ENCODE measurements around the gene ZBP1.

ZBP1 gene

GRCh38 chr20:57578476-57579165, 41.6 kb downstream of the ZBP1 start:
- no peak overlapping the region for H3K27ac ChIP-seq (ENCODE audit: insufficient read depth, low read depth, low read length, poor library complexity, severe bottlenecking)
- H3K4me3 ChIP-seq (ENCODE audit: insufficient read depth, low read depth, low read length) = no peak overlapping the region
- WGBS, 2 experiments = 92 to 93% methylated on average over 10 of the region's 10 CpGs
- peaks cover 12% of the 10 kb centered on the region for H3K4me1 ChIP-seq (ENCODE audit: control insufficient read depth, insufficient read depth, low read length)
- H3K27me3 ChIP-seq (ENCODE audit: control insufficient read depth, insufficient read depth, low read length, poor library complexity, severe bottlenecking) = no peaks in the 10 kb centered on the region
- H3K36me3 ChIP-seq (ENCODE audit: control insufficient read depth, insufficient read depth, low read length) = no peaks in the 10 kb centered on the region
- H3K9me3 ChIP-seq (ENCODE audit: control insufficient read depth, low read length) = no peaks in the 10 kb centered on the region

GRCh38 chr20:57577679-57578475, 42.3 kb downstream of the ZBP1 start:
- H3K27me3 ChIP-seq (ENCODE audit: control insufficient read depth, insufficient read depth, low read length, poor library complexity, severe bottlenecking) = no peaks in the 10 kb centered on the region
- H3K9me3 ChIP-seq (ENCODE audit: control insufficient read depth, low read length) = no peaks in the 10 kb centered on the region
- WGBS, 2 experiments = 91 to 94% methylated on average over 10 of the region's 10 CpGs

GRCh38 chr20:57576617-57577550, 43.3 kb downstream of the ZBP1 start:
- Histone ChIP-seq H3K4me1 (ENCODE audit: control insufficient read depth, insufficient read depth, low read length) (peaks cover 12% of the 10 kb centered on the region), H3K9me3 (ENCODE audit: control insufficient read depth, low read length) (no peaks in the 10 kb centered on the region), H3K27ac (ENCODE audit: insufficient read depth, low read depth, low read length, poor library complexity, severe bottlenecking) (no peak overlapping the region), H3K36me3 (ENCODE audit: control insufficient read depth, insufficient read depth, low read length) (no peaks in the 10 kb centered on the region), H3K4me3 (ENCODE audit: insufficient read depth, low read depth, low read length) (no peak overlapping the region), H3K27me3 (ENCODE audit: control insufficient read depth, insufficient read depth, low read length, poor library complexity, severe bottlenecking) (no peaks in the 10 kb centered on the region)
- WGBS, 2 experiments = 80% methylated on average over 6 of the region's 6 CpGs

More at GRCh38 chr20:57577679-57578475, 42.3 kb downstream of the ZBP1 start:
- Histone ChIP-seq H3K4me1 (ENCODE audit: control insufficient read depth, insufficient read depth, low read length) (peaks cover 12% of the 10 kb centered on the region), H3K36me3 (ENCODE audit: control insufficient read depth, insufficient read depth, low read length) (no peaks in the 10 kb centered on the region), H3K4me3 (ENCODE audit: insufficient read depth, low read depth, low read length) (no peak overlapping the region), H3K27ac (ENCODE audit: insufficient read depth, low read depth, low read length, poor library complexity, severe bottlenecking) (no peak overlapping the region)

- Histone ChIP-seq H3K27me3 (ENCODE audit: control insufficient read depth, insufficient read depth, low read length, poor library complexity, severe bottlenecking) (no peaks in the 10 kb centered on the region), H3K4me3 (ENCODE audit: insufficient read depth, low read depth, low read length) (no peak overlapping the region), H3K36me3 (ENCODE audit: control insufficient read depth, insufficient read depth, low read length) (no peaks in the 10 kb centered on the region), H3K27ac (ENCODE audit: insufficient read depth, low read depth, low read length, poor library complexity, severe bottlenecking) (no peak overlapping the region), H3K9me3 (ENCODE audit: control insufficient read depth, low read length) (no peaks in the 10 kb centered on the region), H3K4me1 (ENCODE audit: control insufficient read depth, insufficient read depth, low read length) (peaks cover 13% of the 10 kb centered on the region)
- WGBS, 2 experiments = 66 to 83% methylated on average over 2 of the region's 2 CpGs
Measured at GRCh38 chr20:57576002-57576401, 44.2 kb downstream of the ZBP1 start.

GRCh38 chr20:57574954-57575353, 45.3 kb downstream of the ZBP1 start:
- Histone ChIP-seq H3K4me1 (ENCODE audit: control insufficient read depth, insufficient read depth, low read length) (peaks cover 22% of the 10 kb centered on the region), H3K36me3 (ENCODE audit: control insufficient read depth, insufficient read depth, low read length) (no peaks in the 10 kb centered on the region), H3K4me3 (ENCODE audit: insufficient read depth, low read depth, low read length) (no peak overlapping the region), H3K27ac (ENCODE audit: insufficient read depth, low read depth, low read length, poor library complexity, severe bottlenecking) (no peak overlapping the region), H3K9me3 (ENCODE audit: control insufficient read depth, low read length) (no peaks in the 10 kb centered on the region), H3K27me3 (ENCODE audit: control insufficient read depth, insufficient read depth, low read length, poor library complexity, severe bottlenecking) (no peaks in the 10 kb centered on the region)

- no peak overlapping the region for H3K4me3 ChIP-seq (ENCODE audit: insufficient read depth, low read depth, low read length)
- 89 to 90% methylated on average over 5 of the region's 5 CpGs for WGBS, 2 experiments
- H3K36me3 ChIP-seq (ENCODE audit: control insufficient read depth, insufficient read depth, low read length) = no peaks in the 10 kb centered on the region
- H3K27ac ChIP-seq (ENCODE audit: insufficient read depth, low read depth, low read length, poor library complexity, severe bottlenecking) = no peak overlapping the region
- H3K9me3 ChIP-seq (ENCODE audit: control insufficient read depth, low read length) = no peaks in the 10 kb centered on the region
- H3K27me3 ChIP-seq (ENCODE audit: control insufficient read depth, insufficient read depth, low read length, poor library complexity, severe bottlenecking) = no peaks in the 10 kb centered on the region
- peaks cover 22% of the 10 kb centered on the region for H3K4me1 ChIP-seq (ENCODE audit: control insufficient read depth, insufficient read depth, low read length)
Measured at GRCh38 chr20:57573894-57574293, 46.3 kb downstream of the ZBP1 start.

- no peak overlapping the region for H3K27ac ChIP-seq (ENCODE audit: insufficient read depth, low read depth, low read length, poor library complexity, severe bottlenecking)
- H3K4me3 ChIP-seq (ENCODE audit: insufficient read depth, low read depth, low read length) = no peak overlapping the region
- no peaks in the 10 kb centered on the region for H3K9me3 ChIP-seq (ENCODE audit: control insufficient read depth, low read length)
- WGBS, 2 experiments = 59 to 61% methylated on average over 12 of the region's 12 CpGs
- no peaks in the 10 kb centered on the region for H3K36me3 ChIP-seq (ENCODE audit: control insufficient read depth, insufficient read depth, low read length)
- peaks cover 22% of the 10 kb centered on the region for H3K4me1 ChIP-seq (ENCODE audit: control insufficient read depth, insufficient read depth, low read length)
- H3K27me3 ChIP-seq (ENCODE audit: control insufficient read depth, insufficient read depth, low read length, poor library complexity, severe bottlenecking) = no peaks in the 10 kb centered on the region
Measured at GRCh38 chr20:57573242-57573641, 47.0 kb downstream of the ZBP1 start.

GRCh38 chr20:57571782-57572416, 48.3 kb downstream of the ZBP1 start:
- Histone ChIP-seq H3K4me1 (ENCODE audit: control insufficient read depth, insufficient read depth, low read length) (peaks cover 21% of the 10 kb centered on the region), H3K4me3 (ENCODE audit: insufficient read depth, low read depth, low read length) (no peak overlapping the region), H3K27ac (ENCODE audit: insufficient read depth, low read depth, low read length, poor library complexity, severe bottlenecking) (no peak overlapping the region), H3K36me3 (ENCODE audit: control insufficient read depth, insufficient read depth, low read length) (no peaks in the 10 kb centered on the region), H3K9me3 (ENCODE audit: control insufficient read depth, low read length) (no peaks in the 10 kb centered on the region), H3K27me3 (ENCODE audit: control insufficient read depth, insufficient read depth, low read length, poor library complexity, severe bottlenecking) (no peaks in the 10 kb centered on the region)
- WGBS, 2 experiments = 90 to 95% methylated on average over 3 of the region's 3 CpGs

- peaks cover 11% of the 10 kb centered on the region for H3K4me1 ChIP-seq (ENCODE audit: control insufficient read depth, insufficient read depth, low read length)
- WGBS, 2 experiments = 96 to 97% methylated on average over 8 of the region's 8 CpGs
- H3K9me3 ChIP-seq (ENCODE audit: control insufficient read depth, low read length) = no peaks in the 10 kb centered on the region
- no peaks in the 10 kb centered on the region for H3K27me3 ChIP-seq (ENCODE audit: control insufficient read depth, insufficient read depth, low read length, poor library complexity, severe bottlenecking)
- H3K27ac ChIP-seq (ENCODE audit: insufficient read depth, low read depth, low read length, poor library complexity, severe bottlenecking) = no peak overlapping the region
- H3K36me3 ChIP-seq (ENCODE audit: control insufficient read depth, insufficient read depth, low read length) = no peaks in the 10 kb centered on the region
- no peak overlapping the region for H3K4me3 ChIP-seq (ENCODE audit: insufficient read depth, low read depth, low read length)
Measured at GRCh38 chr20:57570920-57571319, 49.3 kb downstream of the ZBP1 start.
